PC-9 (cell line): ENCODE data around the gene DMRT1. TPM values are rescaled to one million over a fixed set of nuclear protein-coding genes. Genes with fewer than 3 reads are reported as not detected.

Experiments used
- BruUV-seq: library from RNA; stranded (reverse); fragments of 400-500 nt; replicated peaks from 2 replicates; lab custom pipeline; 2021; lab: Mats Ljungman, UMichigan
- CTCF ChIA-PET: fragments of 300-600 bp; sonication (Branson Sonifier 250); formaldehyde crosslinking; loops from one replicate; lab custom pipeline; 2022; ENCODE audit warnings: antibody characterized with exemption; lab: Charles Lee
- POLR2A ChIA-PET: fragments of 300-600 bp; sonication (Branson Sonifier 250); formaldehyde crosslinking; loops from one replicate; lab custom pipeline; 2022; ENCODE audit warnings: antibody characterized with exemption; ENCODE audit not compliant: unreplicated experiment; lab: Charles Lee
- DNase-seq, 2 experiments: peaks; one replicate each; pipeline versions ENCODE4 v3.0.0 to v3.0.0-alpha.2; 2015 to 2022; ENCODE audit warnings: mixed read lengths in 1 of 2
- H2AFZ ChIP-seq: fragments of 200-600 bp; sonication (generic); 2 replicates; pipeline ENCODE4 v1.8.1; 2017; ENCODE audit warnings: antibody characterized with exemption
- H3F3A ChIP-seq: fragments of 200-600 bp; sonication (generic); 2 replicates; pipeline ENCODE4 v1.8.1; 2017; ENCODE audit warnings: antibody characterized with exemption, mild to moderate bottlenecking, low read depth; ENCODE audit not compliant: insufficient read depth
- H3K27ac ChIP-seq: fragments of 200-600 bp; sonication (generic); 2 replicates; pipeline ENCODE4 v1.6.1; 2016; ENCODE audit warnings: mixed run types
- H3K27me3 ChIP-seq: fragments of 200-600 bp; sonication (generic); 2 replicates; pipeline ENCODE4 v1.6.1; 2016; ENCODE audit warnings: low read depth, mixed run types; ENCODE audit not compliant: insufficient read depth
- H3K36me3 ChIP-seq: fragments of 200-600 bp; sonication (generic); 2 replicates; pipeline ENCODE4 v1.6.1; 2016; ENCODE audit warnings: low read depth, mixed run types
- H3K4me1 ChIP-seq: fragments of 200-600 bp; sonication (generic); replicated peaks from 2 replicates; pipeline ENCODE4 v1.6.1; 2016; ENCODE audit warnings: mixed run types; ENCODE audit not compliant: insufficient read depth
- H3K4me2 ChIP-seq: fragments of 200-600 bp; sonication (generic); 2 replicates; pipeline ENCODE4 v1.6.1; 2017; ENCODE audit warnings: mixed run types
- H3K4me3 ChIP-seq: fragments of 200-600 bp; sonication (generic); 2 replicates; pipeline ENCODE4 v1.6.1; 2016; ENCODE audit warnings: mixed run types
- H3K79me2 ChIP-seq: fragments of 200-600 bp; sonication (generic); 2 replicates; pipeline ENCODE4 v1.6.1; 2017; ENCODE audit warnings: low read depth, mixed run types
- H3K9me2 ChIP-seq: fragments of 200-600 bp; sonication (generic); 2 replicates; pipeline ENCODE4 v1.8.1; 2017; ENCODE audit warnings: mild to moderate bottlenecking; ENCODE audit not compliant: insufficient read depth
- H3K9me3 ChIP-seq: fragments of 200-600 bp; sonication (generic); 2 replicates; pipeline ENCODE4 v1.8.1; 2016; ENCODE audit warnings: low read depth; ENCODE audit not compliant: insufficient read depth
- H4K20me1 ChIP-seq: fragments of 200-600 bp; sonication (generic); 2 replicates; pipeline ENCODE4 v1.8.1; 2017; ENCODE audit not compliant: insufficient read depth
- CTCF ChIP-seq: fragments of 200-600 bp; sonication (generic); conservative IDR thresholded peaks from 2 replicates; pipeline ENCODE4 v1.6.1; 2017; ENCODE audit warnings: mixed run types, antibody characterized with exemption, mild to moderate bottlenecking, moderate library complexity
- EZH2 ChIP-seq: fragments of 200-600 bp; sonication (generic); IDR thresholded peaks from 2 replicates; pipeline ENCODE4 v1.8.0; 2017; ENCODE audit warnings: antibody characterized with exemption, low read depth
- intact Hi-C: fragments of 100-400 bp; cut with micrococcal nuclease; formaldehyde crosslinking; loops from one replicate; pipeline ENCODE4 v1.10.0; 2022; ENCODE audit not compliant: unreplicated experiment
- total RNA-seq: library from RNA; stranded (reverse); gene quantifications from 2 replicates; pipeline ENCODE4 v1.2.3, GENCODE V29; 2021

DMRT1 gene
- total RNA-seq, 1 experiment from 2014 or later: not detected

GRCh38 chr9:893843-894420 lies 52.4 kb downstream of the DMRT1 start:
- BruUV-seq: no TSS peak
- DNase-seq: peak in 1 of 2 experiments; percentile 12
- Histone ChIP-seq H3K36me3 (no peaks in the 10 kb centered on the region), H3F3A (no peaks in the 10 kb centered on the region), H3K4me2 (peak overlapping the region; percentile 50), H3K9me2 (no peaks in the 10 kb centered on the region), H3K9me3 (no peaks in the 10 kb centered on the region), H3K4me1 (no peaks in the 10 kb centered on the region), H3K4me3 (no peak overlapping the region), H3K27me3 (no peaks in the 10 kb centered on the region), H4K20me1 (no peaks in the 10 kb centered on the region), H2AFZ (no peak overlapping the region), H3K79me2 (no peaks in the 10 kb centered on the region), H3K27ac (no peak overlapping the region)
- ChIA-PET CTCF (interaction anchor here (0.5 kb wide), 1 partner anchor 501 kb away, joined by 3 read pairs; no protein-coding TSS in a partner anchor), POLR2A (no interaction called here)
- no peak for TF ChIP-seq EZH2
- TF ChIP-seq CTCF: peak; percentile 82
- intact Hi-C loops: loop anchor here (2.0 kb wide), 1 partner anchor 111 kb away; no protein-coding TSS in a partner anchor

- no peak overlapping the region for H3K4me3 ChIP-seq
- TF ChIP-seq CTCF (no peak), EZH2 (no peak)
- no peak for DNase-seq
- no peaks in the 10 kb centered on the region for H4K20me1 ChIP-seq
- BruUV-seq: no TSS peak
- H3K4me2 ChIP-seq: no peak overlapping the region
- H2AFZ ChIP-seq: no peak overlapping the region
- H3F3A ChIP-seq: no peaks in the 10 kb centered on the region
- H3K9me3 ChIP-seq: no peaks in the 10 kb centered on the region
- CTCF ChIA-PET: no interaction called here
- POLR2A ChIA-PET: no interaction called here
- H3K27me3 ChIP-seq: peaks cover 28% of the 10 kb centered on the region
- H3K4me1 ChIP-seq: no peaks in the 10 kb centered on the region
- H3K36me3 ChIP-seq: no peaks in the 10 kb centered on the region
- intact Hi-C loops: no loop called here
- no peaks in the 10 kb centered on the region for H3K9me2 ChIP-seq
- H3K79me2 ChIP-seq: no peaks in the 10 kb centered on the region
- no peak overlapping the region for H3K27ac ChIP-seq
Measured at GRCh38 chr9:899440-900184, 58.1 kb downstream of the DMRT1 start.

- Histone ChIP-seq H3K9me3 (no peaks in the 10 kb centered on the region), H3K4me2 (no peak overlapping the region), H2AFZ (no peak overlapping the region), H3K36me3 (no peaks in the 10 kb centered on the region), H3F3A (no peaks in the 10 kb centered on the region), H3K79me2 (no peaks in the 10 kb centered on the region), H3K4me3 (no peak overlapping the region), H3K27me3 (peaks cover 58% of the 10 kb centered on the region), H3K9me2 (no peaks in the 10 kb centered on the region), H3K27ac (no peak overlapping the region), H3K4me1 (no peaks in the 10 kb centered on the region), H4K20me1 (no peaks in the 10 kb centered on the region)
- CTCF ChIA-PET: no interaction called here
- POLR2A ChIA-PET: no interaction called here
- TF ChIP-seq CTCF (no peak), EZH2 (no peak)
- intact Hi-C loops: no loop called here
- DNase-seq: no peak
- BruUV-seq: no TSS peak
Measured at GRCh38 chr9:903886-904285, 62.4 kb downstream of the DMRT1 start.
